Measurements from ENCODE around the gene CADM2.

DNA sequence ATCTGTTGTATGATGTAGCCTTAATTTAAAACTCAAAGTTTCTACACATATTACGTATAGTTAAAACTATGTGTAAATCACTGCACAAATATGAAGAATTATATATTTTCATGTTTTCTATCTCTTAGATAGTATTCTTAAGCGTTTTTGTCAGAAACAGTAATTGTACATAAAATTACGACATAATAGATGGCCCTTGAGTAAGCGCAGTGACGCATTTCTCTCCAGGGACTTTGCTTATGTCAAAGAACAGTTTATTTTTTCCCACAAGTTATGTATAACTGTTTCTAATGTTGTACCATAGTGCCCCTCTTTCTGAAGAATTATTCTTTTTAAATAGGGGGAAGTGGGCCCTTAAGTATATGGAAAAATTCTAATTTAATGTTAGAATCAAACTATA, 1098.2 kb downstream of the CADM2 start:
- TF ChIP-seq CTCF (IDR thresholded peaks at IDR 0.05) = no peak
- no peak for TF ChIP-seq POLR2A (IDR thresholded peaks at IDR 0.05)

Measured in thyroid gland (tissue), 4 donors.